Hair follicle dermal papilla cell (primary cell): ENCODE data around the gene DNAL4. TPM values are rescaled to one million over a fixed set of nuclear protein-coding genes. Genes with fewer than 3 reads are reported as not detected.

Source experiments
- small RNA-seq: library from RNA; depleted of rRNA; stranded (forward); fragments of <200 nt; gene quantifications from one replicate; pipeline ENCODE3, GENCODE V24; 2012
- total RNA-seq: library from RNA; depleted of rRNA; stranded (reverse); fragments of >200 nt; gene quantifications from 2 replicates; pipeline ENCODE4 v1.2.3, GENCODE V29; 2012

The DNAL4 gene
- total RNA-seq = 18.5 and 18.6 TPM in 2 replicates

GRCh38 chr22:38793721-38794466, at the start of gene DNAL4:
Gene DNAL4 (minus strand): TSS chr22:38794143. CDS start chr22:38782731, 11,412 bp downstream.

GRCh38 chr22:38755911-38756532, 37.9 kb downstream of the DNAL4 start, which contains the start of gene SUN2:
Gene SUN2 (minus strand): TSS chr22:38755998. CDS start chr22:38752628, 3,370 bp downstream.

Small RNAs within 50 kb of the gene (small RNA-seq; reads per million reads assigned to genes)
- gene AL021707.8 = not detected

Other genes with a start within 250 kb of the DNAL4 start
- 5.2 and 7.2 TPM in 2 replicates for gene DMC1, start 224.0 kb downstream of the DNAL4 start, total RNA-seq
- gene FAM227A, start 137.8 kb downstream of the DNAL4 start, total RNA-seq = 1.9 and 2.3 TPM in 2 replicates
- gene CBY1, start 137.5 kb downstream of the DNAL4 start, total RNA-seq = 12.5 and 13.0 TPM in 2 replicates
- 40.2 and 44.9 TPM in 2 replicates for gene TOMM22, start 112.2 kb downstream of the DNAL4 start, total RNA-seq
- gene JOSD1, start 93.2 kb downstream of the DNAL4 start, total RNA-seq = 66.1 and 72.2 TPM in 2 replicates
- 41.9 and 51.8 TPM in 2 replicates for gene GTPBP1, start 88.2 kb downstream of the DNAL4 start, total RNA-seq
- gene SUN2, start 38.1 kb downstream of the DNAL4 start, total RNA-seq = 82.9 and 94.1 TPM in 2 replicates
- 1.5 and 1.6 TPM in 2 replicates for gene NPTXR, start 49.9 kb upstream of the DNAL4 start, total RNA-seq
- gene CBX6, start 78.1 kb upstream of the DNAL4 start, total RNA-seq = 76.0 and 87.9 TPM in 2 replicates
- not detected in 2 replicates for gene APOBEC3A, start 163.5 kb upstream of the DNAL4 start, total RNA-seq
- gene APOBEC3B, start 188.2 kb upstream of the DNAL4 start, total RNA-seq = 0.49 and 1.8 TPM in 2 replicates
- 15.1 and 20.4 TPM in 2 replicates for gene APOBEC3C, start 220.1 kb upstream of the DNAL4 start, total RNA-seq
- gene APOBEC3D, start 227.0 kb upstream of the DNAL4 start, total RNA-seq = 2.9 and 4.5 TPM in 2 replicates
- gene APOBEC3F, start 246.7 kb upstream of the DNAL4 start, total RNA-seq = 5.5 and 6.3 TPM in 2 replicates